GM18519 (cell line): ENCODE results near the gene TEX2.

Experiments used
- ATAC-seq: cut with Tn5 transposase; IDR thresholded peaks from one replicate; pipeline ENCODE4 v1.9.1; 2021; ENCODE audit warnings: mild to moderate bottlenecking, moderate library complexity; ENCODE audit not compliant: unreplicated experiment, low FRiP score

The TEX2 gene

GRCh38 chr17:64148699-64149098 is 114.4 kb downstream of the TEX2 start:
- no peak for ATAC-seq

- ATAC-seq, result no peak
These were observed 114.9 kb downstream of the TEX2 start for GRCh38 chr17:64148017-64148631.

- no peak for ATAC-seq
These were observed 115.7 kb downstream of the TEX2 start for GRCh38 chr17:64147110-64148016.

- ATAC-seq, result peak; percentile 9
These were observed 116.5 kb downstream of the TEX2 start for GRCh38 chr17:64146418-64147109.

- peak; percentile 87 for ATAC-seq
These were observed 117.2 kb downstream of the TEX2 start for GRCh38 chr17:64145751-64146417.

- no peak for ATAC-seq
These were observed 117.7 kb downstream of the TEX2 start for GRCh38 chr17:64145375-64145750.

GRCh38 chr17:64139542-64139941 is 123.5 kb downstream of the TEX2 start:
- ATAC-seq, result no peak

GRCh38 chr17:64138441-64138840 is 124.6 kb downstream of the TEX2 start:
- no peak for ATAC-seq

GRCh38 chr17:64135000-64135399 is 128.1 kb downstream of the TEX2 start:
- ATAC-seq, result no peak

- ATAC-seq, result no peak
These were observed 128.7 kb downstream of the TEX2 start for GRCh38 chr17:64134216-64134970.

GRCh38 chr17:64133546-64134215 is 129.4 kb downstream of the TEX2 start:
- ATAC-seq, result no peak

- no peak for ATAC-seq
These were observed 131.3 kb downstream of the TEX2 start for GRCh38 chr17:64131606-64132270.

GRCh38 chr17:64130559-64131001 is 132.5 kb downstream of the TEX2 start:
- peak; percentile 20 for ATAC-seq

GRCh38 chr17:64129765-64130558 is 133.1 kb downstream of the TEX2 start, which contains the start of gene ERN1:
ERN1 (minus strand) TSS chr17:64130144; CDS start chr17:64130029, 115 bp downstream.
- peak; percentile 41 for ATAC-seq

- peak; percentile 5 for ATAC-seq
These were observed 133.6 kb downstream of the TEX2 start for GRCh38 chr17:64129515-64129764.

GRCh38 chr17:64128787-64129514 is 134.1 kb downstream of the TEX2 start:
- ATAC-seq, result no peak

- ATAC-seq, result no peak
These were observed 136.1 kb downstream of the TEX2 start for GRCh38 chr17:64126918-64127317.

GRCh38 chr17:64125937-64126336 is 137.1 kb downstream of the TEX2 start:
- no peak for ATAC-seq
